Measurements from ENCODE around the gene PNPLA5.

Gene PNPLA5

DNA sequence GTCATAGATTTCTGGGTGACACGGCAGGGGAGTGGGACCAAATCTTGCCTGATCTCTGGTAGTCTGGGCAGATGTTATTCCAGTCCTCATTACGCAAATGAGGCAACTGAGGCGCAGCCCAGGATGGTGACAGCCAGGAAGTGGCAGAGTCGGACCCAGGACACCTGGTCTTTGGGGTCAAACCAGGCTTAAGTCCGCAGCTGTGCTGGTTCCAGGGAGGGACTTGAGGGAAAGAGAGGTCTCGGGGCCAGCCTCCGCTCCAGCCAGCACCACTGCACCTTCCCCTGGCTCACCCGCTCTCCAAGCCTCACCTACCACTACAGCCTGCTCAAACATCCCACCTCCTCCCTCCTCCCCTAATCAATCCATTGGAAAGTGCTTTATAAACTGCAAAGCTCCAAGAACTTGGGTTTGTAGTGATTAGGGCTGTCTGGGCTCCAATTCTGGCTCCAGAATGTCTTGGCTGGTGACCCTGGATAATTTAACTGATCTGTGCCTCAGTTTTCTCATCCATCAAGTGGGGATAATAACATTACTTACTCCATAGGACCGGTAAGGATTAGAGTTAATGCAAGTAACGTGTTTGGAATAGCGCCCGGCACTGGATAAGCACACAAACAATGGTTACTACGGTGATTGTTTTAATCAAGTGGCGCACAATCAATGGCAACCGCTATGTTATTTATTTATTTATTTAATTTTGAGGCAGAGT is 526 bp upstream of the PNPLA5 start:
- in situ Hi-C loops (cut with MboI; ENCODE audit: low sequenced_read_pairs, unreplicated experiment): no loop called here
- no peak for TF ChIP-seq CTCF (IDR thresholded peaks at IDR 0.05; ENCODE audit: borderline replicate concordance, control extremely low read depth, extremely low read depth, insufficient read depth, missing control alignments)
- DNase-seq (ENCODE audit: low spot score): no peak

- TF ChIP-seq CTCF (IDR thresholded peaks at IDR 0.05; ENCODE audit: borderline replicate concordance, control extremely low read depth, extremely low read depth, insufficient read depth, missing control alignments): no peak
- in situ Hi-C loops (cut with MboI; ENCODE audit: low sequenced_read_pairs, unreplicated experiment): no loop called here
- DNase-seq (ENCODE audit: low spot score): no peak
Observed at GRCh38 chr22:43890901-43891331, 897 bp downstream of the PNPLA5 start.

DNA sequence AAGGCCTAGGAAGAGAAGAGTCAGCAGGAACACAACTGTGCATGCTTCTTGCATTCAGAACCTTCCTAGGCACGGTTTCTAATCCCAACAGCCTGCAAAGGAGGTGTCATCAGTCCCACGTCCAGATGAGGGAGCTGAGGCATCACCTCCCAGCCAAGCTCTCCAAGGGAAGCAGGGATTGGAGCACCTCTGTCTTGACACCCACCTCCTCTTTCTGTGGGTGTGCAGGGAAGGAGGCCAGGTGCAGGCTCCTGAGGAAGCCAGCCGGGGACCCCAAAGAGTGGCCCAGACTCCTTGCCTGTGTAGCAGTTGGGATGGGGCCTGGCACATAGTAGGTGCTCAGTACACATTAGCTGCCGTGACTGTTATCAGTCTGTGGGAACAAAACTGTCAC is 2.0 kb downstream of the PNPLA5 start:
- DNase-seq (ENCODE audit: low spot score): no peak
- TF ChIP-seq CTCF (IDR thresholded peaks at IDR 0.05; ENCODE audit: borderline replicate concordance, control extremely low read depth, extremely low read depth, insufficient read depth, missing control alignments): no peak
- in situ Hi-C loops (cut with MboI; ENCODE audit: low sequenced_read_pairs, unreplicated experiment): no loop called here

- TF ChIP-seq CTCF (IDR thresholded peaks at IDR 0.05; ENCODE audit: borderline replicate concordance, control extremely low read depth, extremely low read depth, insufficient read depth, missing control alignments): no peak
- in situ Hi-C loops (cut with MboI; ENCODE audit: low sequenced_read_pairs, unreplicated experiment): no loop called here
Observed at GRCh38 chr22:43889201-43889859, 2.5 kb downstream of the PNPLA5 start.

GRCh38 chr22:43888740-43889139 is 3.1 kb downstream of the PNPLA5 start:
- no peak for TF ChIP-seq CTCF (IDR thresholded peaks at IDR 0.05; ENCODE audit: borderline replicate concordance, control extremely low read depth, extremely low read depth, insufficient read depth, missing control alignments)
- in situ Hi-C loops (cut with MboI; ENCODE audit: low sequenced_read_pairs, unreplicated experiment): no loop called here
- DNase-seq (ENCODE audit: low spot score): no peak

More at GRCh38 chr22:43889201-43889859, 2.5 kb downstream of the PNPLA5 start:
- DNase-seq (ENCODE audit: low spot score): no peak

DNA sequence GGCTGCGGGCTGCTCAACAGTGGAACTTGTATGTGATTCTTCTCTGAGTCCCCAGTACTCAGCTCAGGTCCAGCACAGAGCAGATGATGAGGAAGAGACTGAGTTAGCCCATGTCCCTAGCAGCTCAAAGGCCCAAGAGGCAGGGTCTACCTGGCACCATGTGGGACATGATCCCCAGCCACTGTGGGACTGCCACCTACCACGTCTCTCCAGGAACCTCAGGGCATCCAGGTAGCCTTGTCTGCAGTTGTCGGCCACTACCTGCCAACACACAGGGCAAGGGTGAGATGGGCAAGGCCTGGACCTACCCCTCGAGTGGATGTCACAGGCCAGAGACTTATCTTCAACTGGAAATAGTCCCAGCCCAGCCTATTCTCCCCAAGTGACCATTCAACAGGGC is 4.4 kb downstream of the PNPLA5 start:
- TF ChIP-seq CTCF (IDR thresholded peaks at IDR 0.05; ENCODE audit: borderline replicate concordance, control extremely low read depth, extremely low read depth, insufficient read depth, missing control alignments): no peak
- DNase-seq (ENCODE audit: low spot score): no peak
- in situ Hi-C loops (cut with MboI; ENCODE audit: low sequenced_read_pairs, unreplicated experiment): no loop called here

Data from GM13976 (cell line).